Measurements from ENCODE around the gene VCAM1.
"Not testable (repeated sequence)": the region's sequence is repeated elsewhere in the genome, so short reads cannot be mapped to it uniquely, and the experiment has no call there.

The VCAM1 gene

GRCh38 chr1:100719490-100719889 is at the start of gene VCAM1:
TSS of gene VCAM1 (plus strand) at chr1:100719742. CDS start at chr1:100719861, 119 bp downstream.
- DNase-seq = no peak

- no peak for DNase-seq
Measured at GRCh38 chr1:100670083-100670482, 49.5 kb upstream of the VCAM1 start.

- DNase-seq = no peak
Measured at GRCh38 chr1:100671601-100672000, 47.9 kb upstream of the VCAM1 start.

GRCh38 chr1:100683448-100684349 is 35.8 kb upstream of the VCAM1 start:
- DNase-seq = no peak

GRCh38 chr1:100699744-100700143 is 19.8 kb upstream of the VCAM1 start:
- DNase-seq = peak; percentile 28

GRCh38 chr1:100700586-100700985 is 19.0 kb upstream of the VCAM1 start:
- DNase-seq = peak; percentile 19

GRCh38 chr1:100703052-100703451 is 16.5 kb upstream of the VCAM1 start:
- no peak for DNase-seq

GRCh38 chr1:100703716-100704115 is 15.8 kb upstream of the VCAM1 start:
- DNase-seq = no peak

- DNase-seq = peak; percentile 38
Measured at GRCh38 chr1:100704473-100704872, 15.1 kb upstream of the VCAM1 start.

- DNase-seq = no peak
Measured at GRCh38 chr1:100706296-100706695, 13.2 kb upstream of the VCAM1 start.

- no peak for DNase-seq
Measured at GRCh38 chr1:100706856-100707255, 12.7 kb upstream of the VCAM1 start.

- DNase-seq = no peak
Measured at GRCh38 chr1:100708476-100709062, 11.0 kb upstream of the VCAM1 start.

- DNase-seq = peak; percentile 48
Measured at GRCh38 chr1:100710906-100711682, 8.4 kb upstream of the VCAM1 start.

GRCh38 chr1:100713027-100713426 is 6.5 kb upstream of the VCAM1 start:
- DNase-seq = not testable (repeated sequence)

GRCh38 chr1:100713626-100714025 is 5.9 kb upstream of the VCAM1 start:
- peak; percentile 60 for DNase-seq

GRCh38 chr1:100714599-100714998 is 4.9 kb upstream of the VCAM1 start:
- no peak for DNase-seq

- no peak for DNase-seq
Measured at GRCh38 chr1:100717218-100717617, 2.3 kb upstream of the VCAM1 start.

GRCh38 chr1:100718581-100718980 is 961 bp upstream of the VCAM1 start:
- no peak for DNase-seq

- no peak for DNase-seq
Measured at GRCh38 chr1:100720101-100720500, 559 bp downstream of the VCAM1 start.

- DNase-seq = no peak
Measured at GRCh38 chr1:100720751-100721150, 1.2 kb downstream of the VCAM1 start.

GRCh38 chr1:100721526-100722207 is 2.1 kb downstream of the VCAM1 start:
- no peak for DNase-seq

- DNase-seq = no peak
Measured at GRCh38 chr1:100722221-100722620, 2.7 kb downstream of the VCAM1 start.

GRCh38 chr1:100724281-100724680 is 4.7 kb downstream of the VCAM1 start:
- no peak for DNase-seq
